Adrenal gland (tissue), 5 donors: ENCODE measurements around the gene DDX28.

Experiments used
- POLR2A ChIP-seq, 2 donors: fragments of 450-650 bp; IDR thresholded peaks; one replicate each; pipeline ENCODE4 v1.6.1; 2017; ENCODE audit warnings: antibody characterized with exemption in 2 of 2, mild to moderate bottlenecking in 2 of 2, moderate library complexity in 1 of 2
- TF ChIP-seq, protein P1 (sequence below), 6 experiments: fragments of 450-650 bp in 4 of 6; fragments of 200-600 bp in 2 of 6; sonication (generic) in 1 of 6; IDR thresholded peaks; 1 replicate in 5 of 6; 2 replicates in 1 of 6; pipeline versions ENCODE4 v1.5.1 to v1.8.0; 2016 to 2021; ENCODE audit warnings: antibody characterized with exemption in 6 of 6, mild to moderate bottlenecking in 2 of 6, moderate library complexity in 1 of 6
- donor health status: DM: no; HTN: no; CAD: no.

DNA sequence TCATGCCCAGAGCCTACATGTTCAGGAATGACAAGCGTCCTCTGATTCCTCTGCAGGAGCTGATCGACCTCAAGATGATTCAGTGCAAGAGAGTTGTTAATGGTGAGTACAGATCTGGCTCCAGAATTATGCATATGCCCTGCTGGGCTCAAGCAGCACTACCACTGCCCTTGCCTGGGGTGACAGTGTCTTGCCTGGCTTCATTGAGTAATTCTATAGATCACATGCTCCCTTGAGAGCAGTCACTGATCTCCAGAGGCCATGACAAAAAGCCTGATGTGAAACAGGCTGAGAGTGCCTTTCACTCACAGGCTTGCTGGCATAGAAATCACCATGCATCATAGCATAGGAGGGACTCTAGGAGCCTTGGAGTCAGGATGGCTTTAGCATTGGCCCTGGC is 26.4 kb upstream of the DDX28 start:
- TF ChIP-seq, protein P1, sequence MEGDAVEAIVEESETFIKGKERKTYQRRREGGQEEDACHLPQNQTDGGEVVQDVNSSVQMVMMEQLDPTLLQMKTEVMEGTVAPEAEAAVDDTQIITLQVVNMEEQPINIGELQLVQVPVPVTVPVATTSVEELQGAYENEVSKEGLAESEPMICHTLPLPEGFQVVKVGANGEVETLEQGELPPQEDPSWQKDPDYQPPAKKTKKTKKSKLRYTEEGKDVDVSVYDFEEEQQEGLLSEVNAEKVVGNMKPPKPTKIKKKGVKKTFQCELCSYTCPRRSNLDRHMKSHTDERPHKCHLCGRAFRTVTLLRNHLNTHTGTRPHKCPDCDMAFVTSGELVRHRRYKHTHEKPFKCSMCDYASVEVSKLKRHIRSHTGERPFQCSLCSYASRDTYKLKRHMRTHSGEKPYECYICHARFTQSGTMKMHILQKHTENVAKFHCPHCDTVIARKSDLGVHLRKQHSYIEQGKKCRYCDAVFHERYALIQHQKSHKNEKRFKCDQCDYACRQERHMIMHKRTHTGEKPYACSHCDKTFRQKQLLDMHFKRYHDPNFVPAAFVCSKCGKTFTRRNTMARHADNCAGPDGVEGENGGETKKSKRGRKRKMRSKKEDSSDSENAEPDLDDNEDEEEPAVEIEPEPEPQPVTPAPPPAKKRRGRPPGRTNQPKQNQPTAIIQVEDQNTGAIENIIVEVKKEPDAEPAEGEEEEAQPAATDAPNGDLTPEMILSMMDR (IDR thresholded peaks at IDR 0.05): no peak
- TF ChIP-seq POLR2A (IDR thresholded peaks at IDR 0.05): no peak
